Astrocyte (in vitro differentiated cells and primary cell): ENCODE data around the gene RGS16. TPM values are rescaled to one million over a fixed set of nuclear protein-coding genes. Genes with fewer than 3 reads are reported as not detected.
"Not testable (repeated sequence)": the region's sequence is repeated elsewhere in the genome, so short reads cannot be mapped to it uniquely, and the experiment has no call there.

Experiments
- DNase-seq: peaks from one replicate; pipeline ENCODE4 v3.0.0-alpha.2; 2010; ENCODE audit warnings: low read depth
- FAIRE-seq: peaks from 2 replicates; lab custom pipeline; 2011; peaks lifted over from hg19 to GRCh38; lab: Jason Lieb, UNC
- H2AFZ ChIP-seq: 2 replicates; pipeline ENCODE4 v1.6.0; 2012; ENCODE audit warnings: low read depth, low read length, inconsistent platforms
- H3K27ac ChIP-seq: 2 replicates; pipeline ENCODE4 v1.5.1; 2011; ENCODE audit warnings: low read depth, low read length, inconsistent platforms
- H3K27me3 ChIP-seq: 2 replicates; pipeline ENCODE4 v1.6.0; 2011; ENCODE audit warnings: low read length, inconsistent platforms; ENCODE audit not compliant: insufficient read depth
- H3K36me3 ChIP-seq: 2 replicates; pipeline ENCODE4 v1.5.1; 2011; ENCODE audit warnings: low read length, inconsistent platforms; ENCODE audit not compliant: insufficient read depth
- H3K4me1 ChIP-seq: 2 replicates; pipeline ENCODE4 v1.5.1; 2011; ENCODE audit warnings: low read length, inconsistent platforms; ENCODE audit not compliant: insufficient read depth
- H3K4me2 ChIP-seq: 2 replicates; pipeline ENCODE4 v1.6.0; 2012; ENCODE audit warnings: low read length, inconsistent platforms
- H3K4me3 ChIP-seq: 2 replicates; pipeline ENCODE4 v1.5.1; 2011; ENCODE audit warnings: low read depth, mild to moderate bottlenecking, low read length, inconsistent platforms; ENCODE audit not compliant: insufficient read depth
- H3K79me2 ChIP-seq: 2 replicates; pipeline ENCODE4 v1.6.0; 2012; ENCODE audit warnings: mild to moderate bottlenecking, low read length, inconsistent platforms; ENCODE audit not compliant: insufficient read depth
- H3K9ac ChIP-seq: 2 replicates; pipeline ENCODE4 v1.6.0; 2012; ENCODE audit warnings: mild to moderate bottlenecking, low read length, inconsistent platforms
- H3K9me3 ChIP-seq: 2 replicates; pipeline ENCODE4 v1.5.1; 2012; ENCODE audit warnings: low read depth, mild to moderate bottlenecking, low read length, inconsistent platforms; ENCODE audit not compliant: insufficient read depth
- H4K20me1 ChIP-seq: 2 replicates; pipeline ENCODE4 v1.6.0; 2012; ENCODE audit warnings: low read length, inconsistent platforms; ENCODE audit not compliant: insufficient read depth
- H3K27ac Mint-ChIP-seq: one replicate; pipeline ENCODE4 v1.8.0; 2021; ENCODE audit warnings: mild to moderate bottlenecking, mixed read lengths; ENCODE audit not compliant: unreplicated experiment
- H3K27me3 Mint-ChIP-seq: one replicate; pipeline ENCODE4 v1.8.0; 2021; ENCODE audit warnings: low read depth, mixed read lengths; ENCODE audit not compliant: unreplicated experiment
- H3K36me3 Mint-ChIP-seq: one replicate; pipeline ENCODE4 v1.8.0; 2021; ENCODE audit warnings: low read depth, mixed read lengths; ENCODE audit not compliant: unreplicated experiment
- H3K4me1 Mint-ChIP-seq: one replicate; pipeline ENCODE4 v1.8.0; 2021; ENCODE audit warnings: low read depth, mixed read lengths; ENCODE audit not compliant: unreplicated experiment
- H3K4me3 Mint-ChIP-seq: one replicate; pipeline ENCODE4 v1.8.0; 2021; ENCODE audit warnings: mild to moderate bottlenecking, moderate library complexity, mixed read lengths; ENCODE audit not compliant: unreplicated experiment
- H3K9me3 Mint-ChIP-seq: one replicate; pipeline ENCODE4 v1.8.0; 2021; ENCODE audit warnings: mild to moderate bottlenecking, mixed read lengths; ENCODE audit not compliant: unreplicated experiment
- EZH2 ChIP-seq: IDR thresholded peaks from 2 replicates; pipeline ENCODE4 v1.6.1; 2012; ENCODE audit warnings: mild to moderate bottlenecking, low read length, inconsistent platforms; ENCODE audit not compliant: insufficient read depth
- total RNA-seq: library from RNA; stranded (reverse); gene quantifications from 2 replicates; pipeline ENCODE4 v1.2.1, GENCODE V29; 2021
- TF ChIP-seq, protein P1 (sequence below): IDR thresholded peaks from 2 replicates; pipeline ENCODE4 v1.5.1; 2011; ENCODE audit warnings: low read depth, mild to moderate bottlenecking, inconsistent platforms, low read length, moderate library complexity; ENCODE audit not compliant: insufficient read depth

Gene RGS16
- total RNA-seq, 1 donor from 2014 or later: 4.3 TPM

DNA sequence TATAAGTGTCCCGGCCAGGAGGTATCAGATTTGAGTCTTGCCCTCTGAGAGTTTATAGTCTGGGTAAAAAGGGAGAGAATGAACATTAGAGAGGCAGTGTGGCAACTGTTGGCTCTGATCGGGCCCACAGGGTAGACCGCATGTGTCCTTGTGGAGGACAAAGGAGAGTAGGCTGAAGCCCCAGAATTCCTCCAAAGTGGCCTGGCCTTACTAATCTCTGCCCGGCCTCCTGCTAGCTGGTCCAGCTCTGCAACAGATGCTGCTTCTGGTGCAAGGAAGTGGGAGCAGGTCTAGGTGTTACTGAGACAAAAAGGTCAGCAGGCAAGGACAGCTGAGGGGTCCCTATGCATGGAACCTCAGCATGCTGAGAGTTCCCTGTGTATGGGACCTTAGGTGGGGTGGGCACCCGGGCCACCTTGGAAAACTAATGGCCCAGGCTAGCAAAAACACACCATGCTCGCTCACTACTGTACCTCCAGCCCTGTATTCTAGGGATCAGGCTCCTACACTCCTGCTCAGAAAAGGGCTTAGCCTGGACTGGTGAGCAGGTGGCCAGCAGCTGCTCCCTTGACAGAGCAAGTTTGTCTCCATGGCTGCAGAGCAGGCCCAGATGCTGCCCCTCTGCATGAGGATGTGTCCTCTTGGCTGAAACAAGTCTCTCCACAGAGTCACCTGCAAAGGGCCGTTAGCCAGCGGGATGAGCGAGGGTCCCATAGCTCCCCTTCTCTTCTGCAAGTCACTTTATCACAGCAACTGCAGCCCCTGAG lies 30.3 kb upstream of the RGS16 start:
- no peak for DNase-seq
- Histone ChIP-seq H3K9ac (no peak overlapping the region), H3K79me2 (no peaks in the 10 kb centered on the region), H3K27me3 (peaks cover 3% of the 10 kb centered on the region), H2AFZ (no peak overlapping the region), H3K27ac (no peak overlapping the region), H3K9me3 (no peaks in the 10 kb centered on the region), H3K4me2 (no peak overlapping the region), H3K4me1 (no peaks in the 10 kb centered on the region), H3K4me3 (no peak overlapping the region), H4K20me1 (no peaks in the 10 kb centered on the region), H3K36me3 (no peaks in the 10 kb centered on the region)
- Mint-ChIP-seq H3K27ac (no peak overlapping the region), H3K27me3 (peaks cover 6% of the 10 kb centered on the region), H3K4me1 (peaks cover 18% of the 10 kb centered on the region), H3K9me3 (peaks cover 3% of the 10 kb centered on the region), H3K4me3 (no peak overlapping the region), H3K36me3 (no peaks in the 10 kb centered on the region)
- FAIRE-seq: no peak
- TF ChIP-seq EZH2: no peak
- TF ChIP-seq, protein P1, sequence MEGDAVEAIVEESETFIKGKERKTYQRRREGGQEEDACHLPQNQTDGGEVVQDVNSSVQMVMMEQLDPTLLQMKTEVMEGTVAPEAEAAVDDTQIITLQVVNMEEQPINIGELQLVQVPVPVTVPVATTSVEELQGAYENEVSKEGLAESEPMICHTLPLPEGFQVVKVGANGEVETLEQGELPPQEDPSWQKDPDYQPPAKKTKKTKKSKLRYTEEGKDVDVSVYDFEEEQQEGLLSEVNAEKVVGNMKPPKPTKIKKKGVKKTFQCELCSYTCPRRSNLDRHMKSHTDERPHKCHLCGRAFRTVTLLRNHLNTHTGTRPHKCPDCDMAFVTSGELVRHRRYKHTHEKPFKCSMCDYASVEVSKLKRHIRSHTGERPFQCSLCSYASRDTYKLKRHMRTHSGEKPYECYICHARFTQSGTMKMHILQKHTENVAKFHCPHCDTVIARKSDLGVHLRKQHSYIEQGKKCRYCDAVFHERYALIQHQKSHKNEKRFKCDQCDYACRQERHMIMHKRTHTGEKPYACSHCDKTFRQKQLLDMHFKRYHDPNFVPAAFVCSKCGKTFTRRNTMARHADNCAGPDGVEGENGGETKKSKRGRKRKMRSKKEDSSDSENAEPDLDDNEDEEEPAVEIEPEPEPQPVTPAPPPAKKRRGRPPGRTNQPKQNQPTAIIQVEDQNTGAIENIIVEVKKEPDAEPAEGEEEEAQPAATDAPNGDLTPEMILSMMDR: no peak

DNA sequence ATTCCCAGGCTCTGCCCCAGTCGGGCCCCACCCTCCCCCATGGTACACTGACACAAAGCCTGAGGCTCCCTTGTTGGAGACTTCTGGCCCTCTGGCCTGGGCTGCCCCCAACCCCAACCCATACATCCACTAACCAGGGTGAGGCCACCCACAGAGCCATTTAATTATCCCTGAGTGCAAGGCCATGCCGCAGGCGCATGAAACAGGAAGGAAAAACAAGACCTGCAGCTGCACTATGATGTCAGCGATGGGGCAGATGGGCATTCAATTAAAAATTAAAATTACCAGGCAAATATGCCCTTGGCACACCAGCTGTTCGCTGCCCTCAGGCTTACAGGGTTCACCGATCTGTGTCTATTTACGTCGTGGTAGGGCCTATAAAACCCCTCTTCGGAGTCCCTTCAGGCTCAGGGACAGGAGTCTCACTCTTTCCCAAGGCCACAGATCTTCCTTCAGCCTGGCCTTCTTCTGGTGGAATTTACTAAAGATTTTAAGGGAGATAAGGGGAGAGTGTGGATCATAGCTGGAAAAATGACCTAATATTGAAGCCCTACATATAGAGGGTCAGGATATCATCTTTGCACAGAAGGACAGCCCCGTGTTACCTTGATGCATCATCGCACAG lies 29.6 kb upstream of the RGS16 start:
- Histone ChIP-seq H3K36me3 (no peaks in the 10 kb centered on the region), H3K27ac (no peak overlapping the region), H3K27me3 (peaks cover 3% of the 10 kb centered on the region), H4K20me1 (no peaks in the 10 kb centered on the region), H3K9me3 (no peaks in the 10 kb centered on the region), H3K9ac (no peak overlapping the region), H3K4me2 (no peak overlapping the region), H3K4me3 (no peak overlapping the region), H3K4me1 (no peaks in the 10 kb centered on the region), H2AFZ (no peak overlapping the region), H3K79me2 (no peaks in the 10 kb centered on the region)
- peaks cover 6% of the 10 kb centered on the region for H3K27me3 Mint-ChIP-seq
- DNase-seq (no peak), FAIRE-seq (no peak)
- H3K27ac Mint-ChIP-seq: no peak overlapping the region
- no peak for TF ChIP-seq EZH2
- H3K4me1 Mint-ChIP-seq: peaks cover 23% of the 10 kb centered on the region
- H3K9me3 Mint-ChIP-seq: peaks cover 3% of the 10 kb centered on the region
- no peak overlapping the region for H3K4me3 Mint-ChIP-seq
- H3K36me3 Mint-ChIP-seq: no peaks in the 10 kb centered on the region

DNA sequence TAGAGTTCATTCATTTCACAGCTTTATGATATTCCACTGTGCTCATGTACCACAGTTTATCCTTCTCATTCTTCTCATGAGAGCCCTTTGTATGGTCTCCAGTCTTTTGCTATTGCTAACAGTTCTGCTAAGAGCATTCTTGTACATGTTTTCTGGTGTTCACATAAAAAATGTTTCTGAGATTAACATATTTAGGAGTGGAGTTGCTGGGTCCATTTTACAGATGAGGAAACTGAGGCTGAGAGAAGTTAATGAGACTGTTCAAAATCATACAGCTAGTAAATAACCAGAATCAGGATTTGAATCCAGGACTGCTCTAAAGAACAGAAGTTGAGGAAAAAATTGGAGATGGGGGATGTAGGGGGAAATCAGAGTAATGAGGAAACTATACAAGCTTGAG lies 28.8 kb upstream of the RGS16 start:
- peaks cover 2% of the 10 kb centered on the region for H3K27me3 ChIP-seq
- Mint-ChIP-seq H3K4me1 (peaks cover 23% of the 10 kb centered on the region), H3K27ac (no peak overlapping the region), H3K4me3 (no peak overlapping the region), H3K27me3 (peaks cover 6% of the 10 kb centered on the region), H3K36me3 (no peaks in the 10 kb centered on the region), H3K9me3 (peaks cover 3% of the 10 kb centered on the region)
- no peak overlapping the region for H3K27ac ChIP-seq
- no peak overlapping the region for H3K4me2 ChIP-seq
- FAIRE-seq (no peak), DNase-seq (no peak)
- H2AFZ ChIP-seq: no peak overlapping the region
- no peaks in the 10 kb centered on the region for H3K36me3 ChIP-seq
- H4K20me1 ChIP-seq: no peaks in the 10 kb centered on the region
- H3K4me3 ChIP-seq: no peak overlapping the region
- no peaks in the 10 kb centered on the region for H3K9me3 ChIP-seq
- H3K79me2 ChIP-seq: no peaks in the 10 kb centered on the region
- H3K4me1 ChIP-seq: no peaks in the 10 kb centered on the region
- no peak overlapping the region for H3K9ac ChIP-seq
- TF ChIP-seq, protein P1: no peak
- TF ChIP-seq EZH2: no peak

DNA sequence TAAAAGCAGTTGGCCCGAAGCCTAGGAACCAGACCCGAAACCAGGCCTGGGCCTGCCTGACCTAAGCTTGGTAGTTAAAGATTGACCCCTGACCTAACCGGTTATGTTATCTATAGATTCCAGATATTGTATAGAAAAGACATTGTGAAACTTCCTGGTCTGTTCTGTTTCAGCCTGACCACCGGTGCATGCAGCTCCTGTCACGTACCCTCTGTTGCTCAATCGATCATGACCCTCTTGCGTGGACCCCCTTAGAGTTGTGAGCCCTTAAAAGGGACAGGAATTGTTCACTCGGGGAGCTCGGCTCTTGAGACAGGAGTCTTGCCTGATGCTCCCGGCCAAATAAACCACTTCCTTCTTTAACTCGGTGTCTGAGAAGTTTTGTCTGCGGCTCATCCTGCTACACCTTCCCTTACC lies 28.3 kb upstream of the RGS16 start:
- not testable (repeated sequence) for H4K20me1 ChIP-seq, H3K36me3 Mint-ChIP-seq, H3K27me3 ChIP-seq, FAIRE-seq, H3K4me3 ChIP-seq, H3K36me3 ChIP-seq, H3K4me1 ChIP-seq, H3K4me2 ChIP-seq, H3K9ac ChIP-seq, H3K27me3 Mint-ChIP-seq, H3K4me3 Mint-ChIP-seq, H3K27ac Mint-ChIP-seq, H3K9me3 ChIP-seq, DNase-seq, H3K27ac ChIP-seq, H3K9me3 Mint-ChIP-seq, H2AFZ ChIP-seq, H3K79me2 ChIP-seq
- peaks cover 23% of the 10 kb centered on the region for H3K4me1 Mint-ChIP-seq
